IPS DF 6.9 (cell line): ENCODE data around the gene USH1C.

ENCODE experiments used
- DNase-seq: peaks from one replicate; pipeline ENCODE4 v3.0.0-alpha.2; 2013; ENCODE audit warnings: low read depth, low spot score
- H3K27ac ChIP-seq: one replicate; pipeline ENCODE4 v1.5.1; 2013; ENCODE audit warnings: low read length, control low read depth
- H3K27me3 ChIP-seq: 2 replicates; pipeline ENCODE4 v1.6.1; 2013; ENCODE audit warnings: mild to moderate bottlenecking, low read length; ENCODE audit not compliant: control insufficient read depth, insufficient read depth
- H3K36me3 ChIP-seq: 2 replicates; pipeline ENCODE4 v1.6.1; 2013; ENCODE audit warnings: low read length; ENCODE audit not compliant: control insufficient read depth, insufficient read depth
- H3K4me1 ChIP-seq: 2 replicates; pipeline ENCODE4 v1.6.1; 2013; ENCODE audit warnings: low read length; ENCODE audit not compliant: control insufficient read depth, insufficient read depth
- H3K4me3 ChIP-seq: 2 replicates; pipeline ENCODE4 v1.5.1; 2013; ENCODE audit warnings: mild to moderate bottlenecking, low read length
- H3K9me3 ChIP-seq: 2 replicates; pipeline ENCODE4 v1.6.1; 2013; ENCODE audit warnings: low read length, inconsistent platforms; ENCODE audit not compliant: control insufficient read depth, insufficient read depth
- WGBS: extraction: QIAGEN DNeasy Blood & Tissue Kit; methylation state at CpG from one replicate; pipeline ENCODE4 v1.1.7; 2013; ENCODE audit warnings: mixed read lengths, missing lambda C conversion rate; ENCODE audit not compliant: insufficient read length, insufficient coverage; 5-methylcytosine and 5-hydroxymethylcytosine counted together

Gene USH1C

DNA sequence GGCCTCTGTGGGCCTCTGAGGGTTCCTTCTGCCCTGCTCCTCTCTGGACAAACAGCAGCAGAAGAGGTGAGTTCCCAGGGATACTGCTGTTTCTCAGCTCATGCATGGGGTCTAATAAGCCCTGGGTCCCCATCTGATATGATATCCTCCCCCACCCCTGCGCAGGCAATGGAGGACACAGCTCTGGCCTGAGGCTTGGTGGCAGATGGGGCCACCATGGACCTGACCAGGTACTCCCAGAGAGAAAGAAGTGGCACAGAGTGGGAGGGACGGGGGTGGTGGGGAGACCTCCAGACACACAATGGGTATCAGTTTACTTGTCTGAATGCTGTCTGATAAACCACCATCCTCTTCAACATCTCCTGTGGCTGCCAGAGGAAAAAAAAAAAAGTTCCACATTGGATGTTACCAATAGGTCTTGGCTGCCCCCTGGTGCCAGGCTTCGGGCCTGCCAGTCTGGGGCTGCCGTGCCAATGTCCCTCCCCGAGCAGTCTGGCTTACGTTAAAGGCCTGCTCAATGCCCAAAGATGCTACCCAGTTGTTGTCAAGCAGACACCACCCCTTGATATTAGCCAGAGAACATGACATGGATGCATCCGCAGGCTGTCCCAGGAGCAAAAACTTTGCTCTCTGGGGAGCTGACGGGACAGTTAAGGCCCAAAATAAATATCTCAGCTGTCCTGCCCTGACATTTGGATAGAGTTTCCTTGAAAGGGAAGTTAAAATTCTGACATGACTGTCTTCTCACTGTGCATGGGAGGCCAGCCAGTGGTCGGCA, 39.7 kb downstream of the USH1C start:
- H3K27ac ChIP-seq, result no peak overlapping the region
- DNase-seq, result no peak
- no peaks in the 10 kb centered on the region for H3K36me3 ChIP-seq
- no peak overlapping the region for H3K4me3 ChIP-seq
- H3K4me1 ChIP-seq, result no peaks in the 10 kb centered on the region
- WGBS, result no CpG with 5 or more reads among the region's 9 CpGs
- no peaks in the 10 kb centered on the region for H3K27me3 ChIP-seq
- H3K9me3 ChIP-seq, result no peaks in the 10 kb centered on the region

DNA sequence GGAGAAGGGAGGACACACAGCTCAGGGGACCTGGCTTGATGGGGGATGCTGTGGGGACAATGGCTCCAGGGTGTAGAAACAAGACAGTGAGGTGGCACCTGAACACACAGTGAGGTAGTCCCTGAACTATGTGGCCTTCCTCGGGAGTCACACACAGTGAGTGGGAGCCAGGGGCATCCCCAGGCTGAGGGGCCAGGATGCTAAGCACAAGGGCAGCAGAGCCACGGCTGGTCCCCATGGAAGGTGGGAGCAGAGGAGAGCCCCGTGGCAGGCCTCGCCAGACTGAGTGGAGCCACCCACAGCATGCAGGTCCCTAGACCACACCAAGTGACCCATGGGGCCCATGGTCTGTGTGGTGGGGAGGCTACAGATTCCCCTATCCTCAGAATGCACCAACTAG, 41.6 kb downstream of the USH1C start:
- H3K27ac ChIP-seq, result no peak overlapping the region
- H3K4me1 ChIP-seq, result no peaks in the 10 kb centered on the region
- H3K9me3 ChIP-seq, result no peaks in the 10 kb centered on the region
- no peaks in the 10 kb centered on the region for H3K36me3 ChIP-seq
- WGBS, result no CpG with 5 or more reads among the region's 4 CpGs
- no peak overlapping the region for H3K4me3 ChIP-seq
- no peak for DNase-seq
- no peaks in the 10 kb centered on the region for H3K27me3 ChIP-seq

DNA sequence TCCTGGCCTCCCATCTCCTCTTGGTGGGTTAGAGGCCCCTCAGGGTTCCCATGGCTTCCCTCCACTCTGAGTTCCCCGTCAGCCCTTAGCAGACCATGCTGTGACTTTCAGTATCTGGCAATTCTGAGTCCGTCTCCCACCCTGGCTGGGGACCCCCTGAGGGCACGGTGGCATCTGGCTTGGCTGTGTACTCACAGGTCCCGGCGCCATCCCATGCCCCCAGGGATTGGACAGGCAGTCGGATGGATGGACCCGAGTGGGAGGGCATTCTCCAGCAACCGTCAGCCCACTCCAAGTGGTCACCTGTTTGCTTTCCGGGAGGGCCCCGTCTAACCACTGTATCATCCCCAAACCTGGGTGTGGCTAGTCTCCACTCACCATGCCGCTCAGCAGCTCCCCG, 43.5 kb downstream of the USH1C start:
- Histone ChIP-seq H3K27ac (no peak overlapping the region), H3K27me3 (no peaks in the 10 kb centered on the region), H3K9me3 (no peaks in the 10 kb centered on the region), H3K36me3 (no peaks in the 10 kb centered on the region), H3K4me3 (no peak overlapping the region), H3K4me1 (no peaks in the 10 kb centered on the region)
- no peak for DNase-seq
- no CpG with 5 or more reads among the region's 12 CpGs for WGBS

DNA sequence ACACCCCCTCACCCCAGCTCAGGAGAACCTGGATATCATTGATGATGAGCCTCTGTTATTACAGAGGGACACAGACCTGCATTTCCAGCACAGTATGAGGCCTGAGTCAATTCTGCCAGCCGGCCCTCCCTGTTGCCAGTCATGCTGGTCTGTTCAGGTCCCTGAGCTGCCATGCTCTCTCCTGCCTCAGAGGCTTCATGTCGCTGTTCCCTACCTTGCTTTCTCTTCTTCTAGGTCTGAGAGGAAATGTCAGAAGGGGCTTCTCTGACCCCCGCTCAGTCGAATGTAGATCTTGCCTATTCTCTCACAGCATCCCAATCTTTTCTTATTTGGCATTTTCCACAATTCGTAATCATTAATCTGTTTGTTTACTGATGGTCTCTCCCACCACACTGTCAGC, 45.7 kb downstream of the USH1C start:
- Histone ChIP-seq H3K4me3 (no peak overlapping the region), H3K27ac (no peak overlapping the region), H3K9me3 (no peaks in the 10 kb centered on the region), H3K27me3 (no peaks in the 10 kb centered on the region), H3K36me3 (no peaks in the 10 kb centered on the region), H3K4me1 (no peaks in the 10 kb centered on the region)
- no CpG with 5 or more reads among the region's 5 CpGs for WGBS
- no peak for DNase-seq

DNA sequence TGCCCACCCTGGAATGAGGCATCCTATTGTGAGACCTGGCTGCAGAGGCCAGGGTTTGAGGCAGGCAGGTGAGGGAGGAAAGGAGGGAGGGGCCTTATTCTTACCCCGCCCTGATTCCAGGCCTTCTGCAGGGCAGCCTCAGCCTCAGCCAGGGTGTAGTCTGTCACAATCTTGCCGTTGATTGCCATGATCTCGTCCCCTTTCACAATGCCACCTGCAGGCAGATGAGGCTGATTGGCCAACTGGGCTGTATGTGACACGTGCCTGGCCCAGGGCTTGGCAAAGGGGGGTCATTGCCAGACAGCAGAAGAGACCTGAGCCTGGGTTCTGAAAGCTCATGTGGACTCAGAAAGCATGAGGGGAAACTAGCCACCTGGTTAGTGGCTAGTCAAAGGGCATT, 46.2 kb downstream of the USH1C start:
- Histone ChIP-seq H3K27me3 (no peaks in the 10 kb centered on the region), H3K9me3 (no peaks in the 10 kb centered on the region), H3K36me3 (no peaks in the 10 kb centered on the region), H3K4me1 (no peaks in the 10 kb centered on the region), H3K4me3 (no peak overlapping the region), H3K27ac (no peak overlapping the region)
- no CpG with 5 or more reads among the region's 4 CpGs for WGBS
- no peak for DNase-seq

DNA sequence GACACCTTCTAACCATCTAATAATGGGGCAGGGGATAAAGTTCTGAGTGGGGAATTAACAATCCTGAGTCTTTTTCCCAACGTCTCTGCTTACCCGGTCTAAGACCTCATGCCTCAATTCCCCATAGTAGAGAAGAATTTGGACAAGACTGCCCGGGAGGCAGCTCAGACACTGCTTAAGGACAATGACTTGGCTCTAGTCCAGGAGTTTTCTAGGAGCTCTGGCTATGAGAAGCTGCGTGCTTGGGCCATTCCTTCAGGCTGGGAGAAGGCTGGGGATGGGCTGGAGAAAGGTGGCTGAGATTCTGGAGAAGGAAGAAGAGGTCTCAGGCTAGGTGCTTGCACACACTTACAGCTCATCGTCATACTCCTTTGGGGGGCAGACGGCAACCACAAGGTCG, 47.8 kb downstream of the USH1C start:
- no CpG with 5 or more reads among the region's 7 CpGs for WGBS
- Histone ChIP-seq H3K4me3 (no peak overlapping the region), H3K9me3 (no peaks in the 10 kb centered on the region), H3K27me3 (no peaks in the 10 kb centered on the region), H3K27ac (no peak overlapping the region), H3K36me3 (no peaks in the 10 kb centered on the region), H3K4me1 (no peaks in the 10 kb centered on the region)
- no peak for DNase-seq

DNA sequence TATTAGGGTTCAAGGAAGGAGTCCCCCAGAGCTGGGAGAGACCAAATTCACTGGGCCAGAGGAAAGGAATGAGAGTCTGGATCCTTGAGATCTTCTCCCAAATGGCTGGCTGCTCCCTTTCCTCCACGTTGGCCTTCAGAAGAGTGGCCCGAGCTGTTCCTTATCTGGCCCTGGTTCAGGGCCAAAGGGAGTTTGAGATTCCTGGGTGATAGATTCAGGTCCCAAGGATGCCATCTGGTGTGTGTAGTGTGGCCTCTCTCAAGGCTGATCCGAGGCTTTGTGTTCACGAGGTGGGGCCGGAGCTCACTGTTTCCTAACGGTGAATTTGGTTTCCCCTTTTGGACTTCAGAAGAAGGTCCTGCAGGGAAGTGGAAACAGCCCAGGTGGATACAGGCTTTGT, 50.2 kb downstream of the USH1C start:
- H3K4me1 ChIP-seq, result no peaks in the 10 kb centered on the region
- H3K27me3 ChIP-seq, result no peaks in the 10 kb centered on the region
- H3K4me3 ChIP-seq, result no peak overlapping the region
- H3K36me3 ChIP-seq, result no peaks in the 10 kb centered on the region
- DNase-seq, result no peak
- WGBS, result no CpG with 5 or more reads among the region's 6 CpGs
- H3K9me3 ChIP-seq, result no peaks in the 10 kb centered on the region
- H3K27ac ChIP-seq, result no peak overlapping the region

DNA sequence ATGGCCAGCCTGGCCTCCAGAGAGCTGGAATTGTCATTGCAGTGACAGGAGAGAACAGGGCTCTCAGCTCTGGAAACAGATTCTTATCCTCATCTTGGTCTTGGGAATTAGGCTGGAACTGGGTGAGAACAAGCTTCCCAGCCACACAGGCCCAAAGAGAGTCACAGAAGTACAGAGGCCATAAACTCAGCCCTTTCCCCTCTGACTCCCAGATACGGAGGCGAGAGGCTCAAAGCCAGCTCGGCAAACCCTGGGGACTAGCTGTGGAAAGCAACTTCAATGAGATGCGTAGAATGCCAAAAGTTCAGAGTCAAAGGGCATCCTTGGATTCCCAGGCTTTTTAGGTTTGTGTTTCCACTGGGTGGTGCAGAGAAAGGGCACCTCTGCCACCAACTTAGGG, 53.3 kb downstream of the USH1C start:
- Histone ChIP-seq H3K9me3 (no peaks in the 10 kb centered on the region), H3K4me3 (no peak overlapping the region), H3K4me1 (no peaks in the 10 kb centered on the region), H3K27ac (no peak overlapping the region), H3K27me3 (no peaks in the 10 kb centered on the region), H3K36me3 (no peaks in the 10 kb centered on the region)
- DNase-seq, result no peak
- WGBS, result no CpG with 5 or more reads among the region's 4 CpGs

DNA sequence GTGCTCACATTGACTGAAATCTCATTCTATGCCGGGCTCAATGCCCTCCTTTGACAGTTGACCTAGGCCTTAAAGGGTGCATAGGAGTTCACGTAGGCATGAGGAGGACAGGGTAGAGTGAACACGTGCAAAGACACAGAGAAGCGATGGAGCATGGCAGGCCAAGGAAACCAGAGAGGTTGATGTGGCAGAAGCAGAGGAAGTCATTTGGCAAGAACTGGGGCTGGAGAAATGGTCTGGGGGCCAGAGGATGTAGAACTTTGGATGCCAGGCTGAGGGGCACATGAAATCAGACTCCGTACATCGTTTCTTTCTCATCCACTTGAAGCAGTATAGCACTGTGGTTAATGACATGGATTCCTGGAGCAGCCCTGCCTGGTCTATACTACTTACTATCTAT, 54.0 kb downstream of the USH1C start:
- no peak for DNase-seq
- no peak overlapping the region for H3K27ac ChIP-seq
- H3K4me1 ChIP-seq, result no peaks in the 10 kb centered on the region
- H3K27me3 ChIP-seq, result no peaks in the 10 kb centered on the region
- no peaks in the 10 kb centered on the region for H3K36me3 ChIP-seq
- H3K9me3 ChIP-seq, result no peaks in the 10 kb centered on the region
- WGBS, result no CpG with 5 or more reads among the region's 6 CpGs
- no peak overlapping the region for H3K4me3 ChIP-seq

DNA sequence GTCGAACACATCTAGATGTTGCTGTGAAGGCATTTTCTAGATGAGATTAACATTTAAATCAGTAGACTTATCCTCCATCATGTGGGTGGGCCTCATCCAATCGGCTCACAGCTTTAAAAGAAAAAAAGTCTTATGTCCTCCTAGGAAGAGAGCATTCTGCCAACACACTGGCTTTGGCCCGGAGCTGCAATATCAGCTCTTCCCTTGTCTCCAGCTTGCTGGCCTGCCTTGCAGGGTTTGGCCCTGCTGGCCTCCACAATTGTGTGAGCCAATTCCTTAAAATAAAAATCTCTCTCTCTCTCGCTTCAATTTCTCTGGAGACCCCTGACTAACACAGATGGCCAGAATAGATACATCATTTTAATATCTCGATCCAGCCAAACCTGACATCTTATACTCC, 54.5 kb downstream of the USH1C start:
- no peaks in the 10 kb centered on the region for H3K36me3 ChIP-seq
- WGBS, result no CpG with 5 or more reads among the region's 5 CpGs

DNA sequence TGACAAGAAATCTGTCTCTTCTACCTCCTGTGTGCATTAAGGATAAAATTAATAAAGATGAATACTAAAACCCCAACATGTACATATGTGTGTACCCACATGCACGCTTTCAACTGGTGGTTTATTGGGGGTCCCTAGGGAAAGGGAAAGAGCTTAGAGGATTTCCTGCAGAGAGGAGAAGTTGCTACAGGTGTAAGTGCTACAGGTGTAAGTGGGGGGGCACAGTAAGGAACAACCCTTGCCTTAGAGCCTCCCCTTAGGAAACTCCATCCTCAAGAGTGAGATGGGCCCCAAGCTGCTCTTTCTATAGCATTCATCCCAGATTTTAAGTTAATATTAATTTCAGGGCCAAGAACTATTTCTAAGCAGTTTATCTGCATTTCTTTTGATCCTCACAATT, 55.7 kb downstream of the USH1C start:
- WGBS, result no CpG with 5 or more reads among the region's 1 CpG
- no peaks in the 10 kb centered on the region for H3K4me1 ChIP-seq
- H3K4me3 ChIP-seq, result no peak overlapping the region
- H3K27ac ChIP-seq, result no peak overlapping the region
- H3K36me3 ChIP-seq, result no peaks in the 10 kb centered on the region
- no peak for DNase-seq
- H3K27me3 ChIP-seq, result no peaks in the 10 kb centered on the region
- no peaks in the 10 kb centered on the region for H3K9me3 ChIP-seq

More for the DNA sequence above, 54.5 kb downstream of the USH1C start:
- no peaks in the 10 kb centered on the region for H3K27me3 ChIP-seq
- H3K4me3 ChIP-seq, result no peak overlapping the region
- no peak for DNase-seq
- H3K9me3 ChIP-seq, result no peaks in the 10 kb centered on the region
- H3K27ac ChIP-seq, result no peak overlapping the region
- no peaks in the 10 kb centered on the region for H3K4me1 ChIP-seq
